NCI-H1417 (cell line): Measurements from ENCODE around the gene NRP2.

ENCODE experiments used
- DNase-seq, 3 experiments: peaks; one replicate each; lab custom pipeline; 2025; lab: John Stamatoyannopoulos, UW

Gene NRP2

GRCh38 chr2:205687641-205687956 is 5.3 kb downstream of the NRP2 start:
- no peak for DNase-seq

- DNase-seq = peak in 1 of 3 experiments; percentile 12
These were observed 6.3 kb downstream of the NRP2 start for GRCh38 chr2:205688417-205689200.

- DNase-seq = no peak
These were observed 7.5 kb downstream of the NRP2 start for GRCh38 chr2:205689820-205690219.

- no peak for DNase-seq
These were observed 9.8 kb downstream of the NRP2 start for GRCh38 chr2:205692104-205692503.

- DNase-seq = no peak
These were observed 12.0 kb downstream of the NRP2 start for GRCh38 chr2:205694256-205694655.

GRCh38 chr2:205695460-205695991 is 13.2 kb downstream of the NRP2 start:
- DNase-seq = no peak

- DNase-seq = peak in 1 of 3 experiments; percentile 9
These were observed 14.1 kb downstream of the NRP2 start for GRCh38 chr2:205696331-205696926.

GRCh38 chr2:205696927-205697441 is 14.7 kb downstream of the NRP2 start:
- DNase-seq = no peak

- DNase-seq = peak in 1 of 3 experiments; percentile 33
These were observed 16.3 kb downstream of the NRP2 start for GRCh38 chr2:205698286-205699268.

- DNase-seq = no peak
These were observed 17.4 kb downstream of the NRP2 start for GRCh38 chr2:205699515-205700289.

- DNase-seq = peak in 1 of 3 experiments; percentile 25
These were observed 18.2 kb downstream of the NRP2 start for GRCh38 chr2:205700331-205701132.

GRCh38 chr2:205701509-205701908 is 19.2 kb downstream of the NRP2 start:
- DNase-seq = no peak

- DNase-seq = no peak
These were observed 20.3 kb downstream of the NRP2 start for GRCh38 chr2:205702576-205702975.

GRCh38 chr2:205703471-205704126 is 21.3 kb downstream of the NRP2 start:
- no peak for DNase-seq

GRCh38 chr2:205704127-205704741 is 21.9 kb downstream of the NRP2 start:
- DNase-seq = no peak

- no peak for DNase-seq
These were observed 23.4 kb downstream of the NRP2 start for GRCh38 chr2:205705511-205706349.

- DNase-seq = peak in 2 of 3 experiments; percentile 18 to 31
These were observed 24.6 kb downstream of the NRP2 start for GRCh38 chr2:205706769-205707381.

- no peak for DNase-seq
These were observed 25.9 kb downstream of the NRP2 start for GRCh38 chr2:205708231-205708631.
